HCEC 1CT (cell line): Measurements from ENCODE around the gene CDH8.
"Not testable (repeated sequence)": the region's sequence is repeated elsewhere in the genome, so short reads cannot be mapped to it uniquely, and the experiment has no call there.

Source experiments
- DNase-seq: peaks from one replicate; pipeline ENCODE4 v3.0.0-alpha.2; 2017

Gene CDH8

DNA sequence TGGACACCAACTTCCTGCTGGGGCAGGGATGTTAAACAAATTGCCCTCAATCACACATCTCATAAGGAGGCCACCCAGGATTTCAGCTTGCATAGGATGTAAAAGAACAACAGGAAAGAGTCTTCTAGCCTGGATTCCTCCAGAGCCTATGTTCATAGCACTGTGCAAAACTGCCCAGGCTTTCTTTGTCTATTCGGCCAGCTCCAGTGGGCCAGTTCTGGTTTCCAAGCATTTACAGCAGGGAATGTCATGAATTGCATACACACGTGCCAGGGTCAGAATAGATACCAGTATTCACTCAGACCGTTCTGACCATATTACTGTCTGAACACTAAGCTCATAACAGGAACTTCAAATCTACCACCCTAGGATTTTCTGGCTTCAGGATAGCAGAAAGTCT is 273.2 kb downstream of the CDH8 start:
- DNase-seq, result no peak

DNA sequence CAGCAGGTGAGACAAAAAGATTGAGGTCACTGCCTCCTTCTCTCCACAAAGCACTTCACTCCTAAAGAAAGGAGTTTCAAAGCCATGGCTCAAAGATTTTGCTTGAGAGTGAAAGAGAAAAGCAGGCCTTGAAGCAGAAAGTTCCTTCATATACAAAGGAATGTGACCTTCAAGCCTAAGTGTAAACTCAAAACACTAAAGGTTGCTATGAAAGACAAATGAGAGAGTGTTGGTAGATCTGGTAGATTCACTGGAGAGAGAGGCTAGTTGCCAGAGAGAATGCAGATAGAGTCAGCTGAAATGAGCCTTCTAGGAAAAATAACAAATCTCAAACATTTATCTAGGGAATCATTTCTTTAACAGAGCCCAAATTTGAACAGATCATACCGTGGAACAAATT is 305.2 kb downstream of the CDH8 start:
- no peak for DNase-seq

DNA sequence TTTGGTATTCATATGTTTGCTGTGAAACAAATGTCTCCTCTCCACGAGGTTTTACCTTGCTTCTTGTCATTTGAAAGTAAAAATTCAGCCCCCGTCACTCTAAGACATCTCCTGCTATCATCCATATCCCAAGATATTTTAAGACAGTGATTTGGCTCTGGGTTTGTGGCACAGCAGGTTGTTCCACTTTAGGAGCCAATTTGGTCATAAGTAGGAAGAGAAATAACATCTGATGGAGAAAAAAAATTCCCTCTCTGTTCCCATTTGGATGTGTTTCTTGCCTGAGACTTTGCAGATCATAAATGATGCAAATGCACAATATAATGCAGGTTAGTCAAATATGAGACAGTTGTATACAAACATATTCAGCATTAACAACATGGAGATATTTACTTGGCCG is 309.5 kb downstream of the CDH8 start:
- no peak for DNase-seq

DNA sequence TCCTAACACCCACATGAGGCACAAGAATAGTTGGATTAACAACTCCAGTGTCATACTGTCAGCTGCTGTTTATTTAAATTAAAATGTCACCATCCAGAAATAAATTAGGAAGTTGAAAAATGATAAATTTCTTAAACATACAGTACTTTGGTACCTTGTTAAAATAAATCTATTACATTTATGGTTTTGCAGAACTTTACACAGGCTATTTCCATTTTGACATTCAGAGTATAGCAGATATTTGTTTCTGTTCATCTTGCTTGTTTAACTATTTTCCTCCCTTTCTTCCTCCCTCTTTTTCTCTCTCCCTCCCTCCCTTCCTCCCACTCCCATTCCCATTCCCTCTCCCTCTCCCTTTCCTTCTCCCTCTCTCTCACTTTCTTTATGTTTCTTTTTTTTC is 310.1 kb downstream of the CDH8 start:
- DNase-seq, result no peak

DNA sequence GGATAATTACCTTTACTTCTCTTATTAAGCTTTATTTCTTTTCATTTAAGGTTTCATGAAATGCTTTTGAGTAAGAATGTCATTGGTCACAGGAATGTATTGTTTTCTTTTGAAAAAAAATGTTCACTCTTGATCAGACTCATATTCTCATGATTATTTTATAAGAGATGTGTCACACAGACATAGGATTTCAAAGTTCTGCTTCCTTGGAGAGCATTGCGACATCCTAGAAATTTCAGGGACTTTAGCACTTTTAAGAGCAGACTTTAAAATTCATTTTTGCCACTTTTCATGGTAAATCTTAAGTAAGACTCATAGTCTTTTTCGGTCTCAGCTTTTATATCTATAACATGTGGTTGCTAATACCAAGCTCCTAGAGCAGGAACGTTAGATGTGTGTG is 314.7 kb downstream of the CDH8 start:
- DNase-seq, result no peak

DNA sequence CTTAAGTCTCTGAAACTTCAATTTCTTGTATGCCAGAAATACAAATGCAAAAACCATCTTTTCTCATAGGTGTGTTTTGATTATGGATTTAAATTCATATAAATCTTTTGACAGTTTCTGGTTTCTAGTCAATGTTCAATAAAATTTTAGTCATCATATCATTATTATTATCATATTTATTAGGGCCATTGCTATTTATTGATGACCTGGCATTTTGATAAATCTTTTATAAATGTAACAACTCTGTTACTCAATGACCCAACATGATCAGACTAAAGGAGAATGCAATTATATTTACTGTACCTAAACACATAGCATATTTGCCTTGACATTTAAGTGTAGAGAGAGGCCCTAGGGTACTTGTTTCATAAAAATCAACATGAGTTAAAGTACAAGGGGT is 320.8 kb downstream of the CDH8 start:
- no peak for DNase-seq

DNA sequence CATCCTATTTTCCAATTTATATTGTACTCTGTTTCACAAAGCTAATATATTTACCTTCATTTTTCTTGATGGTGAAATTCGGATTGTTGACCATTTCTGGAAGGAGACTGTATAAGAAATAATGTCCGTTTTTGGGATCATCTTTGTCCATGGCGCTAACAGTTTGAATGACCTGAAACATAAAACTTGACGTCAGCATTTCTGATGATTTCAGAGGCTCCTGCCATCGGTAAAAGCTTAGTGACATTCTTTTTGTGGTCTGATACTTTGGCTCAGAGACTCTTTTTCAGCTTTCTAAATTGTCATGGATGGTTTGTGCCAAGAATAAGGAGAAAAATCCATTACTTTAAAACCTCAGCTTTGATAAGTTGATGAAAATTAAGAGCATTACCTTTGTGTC is 322.5 kb downstream of the CDH8 start:
- DNase-seq, result no peak

DNA sequence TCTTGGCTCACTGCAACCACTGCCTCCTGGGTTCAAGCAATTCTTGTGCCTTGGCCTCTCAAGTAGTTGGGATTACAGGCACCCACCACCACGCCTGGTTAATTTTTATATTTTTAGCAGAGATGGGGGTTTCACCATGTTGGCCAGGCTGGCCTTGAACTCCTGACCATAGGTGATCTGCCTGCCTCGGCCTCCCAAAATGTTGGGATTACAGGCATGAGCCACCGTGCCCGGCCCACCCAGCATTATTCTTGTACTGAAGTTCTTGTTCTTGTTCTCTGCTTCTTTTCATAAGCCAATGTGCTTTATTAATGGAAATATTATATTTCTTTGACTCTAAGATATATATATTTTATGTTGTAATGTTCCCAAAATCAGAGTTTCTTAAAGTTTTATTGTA is 336.6 kb downstream of the CDH8 start:
- not testable (repeated sequence) for DNase-seq

DNA sequence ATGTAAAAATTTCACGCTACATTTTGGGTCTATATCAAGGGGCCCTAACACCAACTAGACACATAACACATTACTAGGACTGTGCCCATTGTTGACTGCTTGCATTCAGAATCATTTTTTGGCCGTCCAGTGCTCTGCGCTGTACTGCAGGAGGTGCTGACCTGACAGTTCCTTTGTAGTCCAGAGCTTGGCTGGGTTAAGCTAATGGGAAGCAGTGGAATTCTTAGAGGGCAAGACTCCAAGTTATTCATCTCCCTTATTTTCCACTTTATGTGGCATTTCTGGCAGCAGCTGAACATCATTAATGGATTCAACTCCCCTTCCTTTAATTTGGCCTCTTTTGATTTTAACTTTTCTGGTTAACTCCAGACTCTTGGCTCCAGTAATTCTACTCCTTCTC is 351.7 kb downstream of the CDH8 start:
- no peak for DNase-seq

DNA sequence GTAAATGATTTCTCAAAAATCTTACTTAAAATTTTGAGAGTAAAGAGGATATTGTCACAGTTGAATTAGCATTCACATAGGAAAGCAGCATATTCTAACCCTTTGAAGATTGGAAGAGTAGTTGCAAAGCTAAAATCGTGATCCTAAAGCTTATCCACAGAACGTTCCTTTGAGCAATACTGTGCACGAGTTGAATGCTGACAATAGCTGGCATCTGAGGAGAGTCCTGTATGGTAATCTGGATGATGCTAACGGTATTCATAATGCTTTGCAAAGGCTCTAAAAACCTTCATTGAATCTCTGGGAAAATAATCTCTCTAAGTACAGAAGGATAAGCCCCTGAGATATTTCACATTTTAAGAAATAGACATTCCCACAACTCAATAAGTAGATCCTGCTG is 354.6 kb downstream of the CDH8 start:
- no peak for DNase-seq

DNA sequence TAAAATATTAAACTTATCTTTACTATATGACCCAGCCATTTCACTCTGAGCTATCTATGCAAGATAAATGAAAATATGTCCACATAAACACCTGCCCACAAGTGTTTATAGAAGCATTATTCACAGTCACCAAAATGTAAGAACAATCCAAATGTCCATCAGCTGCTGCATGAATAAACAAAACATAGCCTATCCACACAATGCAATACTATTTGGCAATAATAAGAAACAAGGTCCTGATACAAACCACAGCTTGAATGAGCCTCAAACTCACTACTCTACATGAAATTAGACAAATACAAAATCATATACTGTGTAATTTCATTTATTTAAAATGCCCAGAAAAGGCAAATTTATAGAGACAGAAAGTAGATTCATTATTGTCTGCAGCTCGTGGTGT is 355.1 kb downstream of the CDH8 start:
- no peak for DNase-seq

DNA sequence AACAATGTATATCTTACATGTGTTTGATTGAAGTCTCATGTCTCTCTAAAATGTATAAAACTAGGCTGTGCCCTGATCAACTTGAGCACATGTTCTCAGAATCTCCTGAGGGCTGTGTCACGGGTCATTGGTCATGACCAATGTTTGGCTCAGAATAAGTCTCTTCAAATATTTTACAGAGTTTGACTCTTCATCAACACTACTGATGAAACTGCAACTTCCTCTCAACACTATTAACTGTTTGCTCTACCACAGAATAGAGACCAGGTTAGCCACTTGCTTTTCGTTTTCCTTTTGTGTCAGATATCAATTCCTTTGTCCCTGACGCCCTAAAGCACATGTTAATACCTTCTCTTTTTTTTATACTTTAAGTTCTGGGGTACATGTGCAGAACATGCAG is 358.1 kb downstream of the CDH8 start:
- no peak for DNase-seq

DNA sequence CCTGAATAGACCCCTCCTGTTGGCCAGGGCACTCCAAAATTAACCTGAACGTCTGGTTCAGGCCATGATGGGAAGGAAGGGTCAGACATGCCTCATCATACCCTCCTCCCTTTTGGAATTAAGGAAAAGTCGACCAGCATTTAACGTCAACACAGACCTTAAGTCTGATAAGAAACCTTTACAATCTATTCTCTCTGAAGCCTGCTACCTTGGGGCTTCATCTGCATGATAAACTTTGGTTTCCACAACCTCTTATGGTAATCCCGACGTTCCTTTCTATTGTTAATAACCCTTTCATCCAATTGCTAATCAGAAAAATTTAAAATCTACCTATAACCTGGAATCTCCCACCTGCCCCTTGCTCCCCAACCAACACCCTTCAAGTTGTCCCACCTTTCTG is 358.5 kb downstream of the CDH8 start:
- DNase-seq, result no peak

DNA sequence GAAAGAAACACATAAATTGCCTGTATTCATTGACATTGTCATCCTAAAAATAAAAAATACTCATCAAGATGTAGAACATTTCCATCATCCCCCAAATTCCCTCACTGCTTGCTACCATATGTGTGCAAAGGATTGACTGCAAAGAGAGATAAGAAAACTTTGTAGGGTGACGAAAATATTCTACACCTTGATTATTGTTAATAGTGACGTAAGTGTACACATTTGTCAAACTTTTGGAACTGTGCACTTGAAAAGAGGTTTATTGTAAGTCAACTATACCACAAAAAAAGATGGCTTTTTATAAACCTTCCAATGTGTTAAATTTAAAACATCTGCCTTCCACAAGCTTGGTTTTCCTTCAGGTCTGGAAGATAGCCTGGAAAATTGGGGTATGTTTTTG is 359.5 kb downstream of the CDH8 start:
- DNase-seq, result no peak

DNA sequence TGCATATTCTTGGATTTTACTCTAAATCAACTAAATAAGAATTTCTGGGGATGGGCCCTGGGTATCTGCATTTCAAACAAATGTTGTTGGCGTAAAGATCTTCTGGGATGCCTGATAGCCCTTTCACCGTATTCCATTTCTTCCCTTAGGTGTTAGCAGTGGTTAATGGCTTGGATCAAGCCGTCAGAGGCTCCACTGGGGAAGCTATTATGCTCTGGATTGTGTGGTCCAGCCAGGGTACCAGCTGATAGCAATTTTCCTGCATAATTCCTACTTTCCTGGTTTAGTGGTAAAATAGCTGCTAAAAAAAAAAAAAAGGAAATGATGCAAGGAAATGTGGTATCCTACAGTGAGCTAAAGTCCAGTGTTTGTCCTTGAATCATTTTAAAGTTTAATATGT is 365.1 kb downstream of the CDH8 start:
- no peak for DNase-seq

DNA sequence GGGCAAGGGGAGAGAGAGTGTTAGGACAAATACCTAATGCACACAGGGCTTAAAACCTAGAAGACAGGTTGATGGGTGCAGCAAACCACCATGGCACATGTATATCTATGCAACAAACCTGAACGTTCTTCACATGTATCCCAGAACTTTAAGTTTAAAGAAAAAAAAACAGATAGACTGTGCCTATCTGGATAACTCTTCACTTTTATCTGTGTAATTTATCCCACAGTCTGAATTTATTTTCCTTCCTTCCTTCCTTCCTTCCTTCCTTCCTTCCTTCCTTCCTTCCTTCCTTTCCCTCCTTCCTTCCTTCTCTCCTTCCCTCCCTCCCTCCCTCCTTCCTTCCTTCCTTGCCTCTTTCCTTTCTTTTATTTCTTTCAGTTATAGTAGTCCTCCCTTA is 370.7 kb downstream of the CDH8 start:
- no peak for DNase-seq

DNA sequence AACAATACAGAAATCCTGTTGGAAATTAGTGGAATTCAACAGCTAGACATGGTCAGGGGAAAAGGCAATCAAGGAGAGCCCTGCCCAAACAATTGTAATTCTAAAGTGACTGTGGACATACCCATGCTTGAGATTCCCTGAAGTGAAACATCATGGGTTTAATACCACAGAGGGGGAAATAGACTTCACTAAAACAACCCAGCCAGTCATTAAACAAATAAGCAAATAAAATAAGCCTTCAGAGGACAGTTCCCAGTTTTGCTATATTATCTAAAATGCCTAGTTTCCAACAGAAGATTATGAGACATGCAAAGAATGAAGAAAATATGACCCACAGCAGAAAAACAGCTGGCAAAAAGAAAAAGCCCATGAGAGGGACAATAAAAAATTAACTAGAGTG is 376.3 kb downstream of the CDH8 start:
- no peak for DNase-seq

DNA sequence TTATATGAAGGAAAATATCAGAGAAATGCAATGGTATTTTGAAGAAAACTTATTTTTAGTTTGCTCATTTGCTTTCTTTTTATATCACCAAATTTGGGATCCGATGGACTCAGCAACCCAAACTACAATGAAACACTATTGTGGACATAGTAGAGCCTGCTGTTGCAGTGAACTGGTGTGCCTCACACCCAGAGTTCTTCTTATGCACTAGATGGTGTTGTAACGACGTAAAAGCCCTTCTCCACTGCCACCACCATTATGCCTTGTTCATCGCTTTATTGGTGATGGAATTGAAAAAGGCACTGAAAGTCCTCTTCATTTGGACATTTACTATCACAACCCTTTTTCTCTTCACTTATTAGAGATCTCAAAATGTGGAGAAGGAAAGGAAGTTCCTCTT is 381.3 kb downstream of the CDH8 start:
- DNase-seq, result no peak

DNA sequence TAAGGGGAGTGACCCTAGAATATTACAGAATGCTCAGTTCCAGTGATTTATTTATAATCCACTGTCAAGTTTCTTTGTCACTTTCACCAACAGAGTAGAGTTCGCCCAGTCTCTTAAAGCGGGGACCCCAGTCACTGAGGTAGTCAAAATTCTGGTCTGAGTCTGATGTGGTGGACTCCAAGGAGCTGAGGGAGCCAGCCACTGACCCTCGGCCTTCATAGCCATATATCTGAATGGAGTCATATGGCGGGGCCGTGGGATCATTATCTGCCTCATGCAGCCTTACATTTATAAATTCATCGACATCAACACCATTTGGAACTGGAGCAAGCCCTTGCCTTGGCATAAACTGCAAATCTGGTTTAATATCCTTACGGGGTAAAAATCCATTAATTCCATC is 382.7 kb downstream of the CDH8 start:
- no peak for DNase-seq

DNA sequence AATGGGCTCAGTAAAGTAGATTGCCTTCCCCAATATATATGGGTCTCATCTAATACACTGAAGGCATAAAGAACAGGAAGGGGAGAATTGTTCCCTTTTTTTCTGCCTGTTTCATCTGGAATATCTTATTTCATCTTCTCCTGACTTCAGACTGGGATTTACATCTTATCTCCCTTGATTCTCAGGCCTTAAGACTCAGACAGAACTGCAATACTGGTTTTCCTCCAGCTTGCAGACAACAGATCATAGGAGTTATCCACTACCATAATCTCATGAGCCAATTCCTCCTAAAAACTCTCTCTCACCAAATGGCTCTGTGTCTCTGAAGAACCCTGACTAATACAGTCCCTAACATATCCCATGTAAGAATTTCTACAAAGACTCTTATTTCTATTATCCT is 390.7 kb downstream of the CDH8 start:
- DNase-seq, result no peak

DNA sequence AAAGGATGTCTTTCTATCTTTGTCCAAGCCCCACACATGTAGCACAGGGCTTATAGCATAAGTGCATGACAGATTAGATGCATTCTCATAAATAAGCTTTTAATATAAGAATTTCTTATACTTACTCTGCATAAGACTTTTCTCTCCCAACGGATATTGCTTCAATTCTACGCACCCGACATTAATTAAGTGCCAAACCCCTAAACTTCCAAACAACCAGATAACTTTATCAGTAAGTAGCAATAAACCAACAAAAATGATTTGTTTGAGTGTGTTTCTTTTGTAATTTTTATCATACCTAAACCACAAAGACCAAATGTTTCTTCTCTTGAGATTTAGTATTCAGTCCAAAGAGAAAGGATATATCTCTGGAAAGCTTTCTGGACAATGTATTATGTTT is 391.5 kb downstream of the CDH8 start:
- no peak for DNase-seq

DNA sequence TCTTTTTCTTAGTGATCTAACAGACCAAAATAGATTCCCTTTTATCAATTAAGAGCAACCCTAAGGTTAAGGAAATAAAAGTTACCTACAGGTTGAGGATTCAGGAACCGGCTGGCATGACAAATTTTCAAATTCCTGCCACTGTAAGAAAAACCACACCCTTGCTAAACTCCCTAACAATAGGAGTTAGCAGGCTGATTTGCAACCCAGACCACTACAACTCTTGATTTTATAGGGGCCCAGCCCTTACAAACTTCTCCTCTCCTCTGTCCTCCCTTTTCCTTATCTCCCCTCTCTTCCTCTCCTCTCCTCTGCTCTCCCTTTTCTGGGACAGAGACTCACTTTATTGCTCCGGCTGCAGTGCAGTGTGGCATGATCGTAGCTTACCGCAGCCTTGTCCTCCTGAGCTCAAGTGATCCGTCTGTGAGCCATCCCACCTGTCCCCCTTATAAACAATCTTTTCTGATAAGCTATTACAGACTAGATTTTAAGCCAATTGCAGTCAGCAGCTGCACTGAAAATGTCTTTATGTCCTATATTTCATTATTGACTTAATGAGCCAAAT is 418.9 kb downstream of the CDH8 start:
- no peak for DNase-seq

DNA sequence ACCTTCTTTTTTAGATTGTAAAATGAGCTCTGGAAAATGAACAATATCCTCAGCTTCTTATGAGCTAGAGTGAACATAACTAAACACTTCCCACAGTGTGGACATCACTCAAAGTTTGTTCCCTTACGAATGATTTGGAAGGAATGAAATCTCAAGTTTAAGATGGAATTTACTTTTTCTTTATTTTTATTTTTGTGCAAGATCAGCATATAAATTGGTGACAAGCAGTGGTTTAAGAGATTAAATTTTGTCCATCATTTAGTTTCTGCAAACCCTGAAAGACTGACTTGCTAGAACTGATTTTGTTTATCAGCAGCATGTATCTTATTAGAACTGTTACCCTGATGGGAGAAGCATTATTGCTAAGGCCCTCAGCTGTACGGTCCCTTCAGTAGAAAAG is 420.1 kb downstream of the CDH8 start:
- no peak for DNase-seq

DNA sequence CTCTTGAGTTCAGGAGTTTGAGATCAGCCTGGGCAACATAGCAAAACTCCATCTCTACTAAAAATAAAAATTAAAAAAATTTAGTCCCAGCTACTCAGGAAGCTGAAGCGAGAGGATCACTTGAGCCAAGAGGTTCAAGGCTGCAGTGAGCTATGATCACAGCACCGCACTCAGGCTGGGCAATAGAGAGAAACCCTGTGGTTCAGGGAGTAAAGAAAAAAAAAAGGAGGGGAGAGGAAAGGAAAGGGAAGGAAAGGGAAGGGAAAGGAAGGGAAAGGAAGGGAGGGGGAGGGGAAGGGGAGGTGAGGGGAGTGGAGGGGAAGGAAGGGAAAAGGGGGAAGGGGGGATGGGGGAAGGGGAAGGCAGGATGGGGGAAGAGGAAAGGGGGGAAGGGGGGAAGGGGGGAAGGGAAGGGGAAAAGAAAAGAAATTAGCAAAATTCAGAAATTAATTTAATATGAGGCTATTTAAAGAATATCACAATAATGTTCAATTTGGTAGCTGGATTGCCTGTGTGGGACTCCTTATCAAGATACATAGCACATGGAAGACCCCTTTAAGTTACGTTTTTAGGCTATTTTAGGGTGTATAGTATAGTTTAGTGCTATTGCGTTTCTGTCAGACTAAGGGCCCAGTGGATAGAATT is 424.3 kb downstream of the CDH8 start:
- DNase-seq, result no peak

DNA sequence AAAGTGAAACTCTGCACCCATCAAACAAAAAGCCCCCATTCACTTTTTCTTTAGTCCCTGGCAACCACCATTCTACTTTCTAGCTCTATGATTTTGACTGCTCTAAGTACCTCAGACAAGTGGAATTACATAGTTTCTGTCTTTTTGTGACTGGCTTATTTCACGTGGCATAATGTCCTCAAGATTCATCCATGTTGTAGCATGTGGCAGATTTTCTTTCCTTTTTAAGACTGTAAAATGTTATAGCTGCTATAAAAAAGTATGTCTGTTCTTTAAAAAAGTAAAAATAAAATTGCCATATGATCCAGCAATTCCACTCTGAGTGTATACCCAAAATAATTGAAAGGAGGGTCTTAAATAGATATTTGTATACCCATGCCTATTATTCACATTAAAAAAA is 429.7 kb downstream of the CDH8 start:
- DNase-seq, result no peak
